Upper lobe of left lung (tissue), 4 donors: ENCODE data around the gene RBM15.

Experiments used
- EP300 ChIP-seq, 4 donors: sonication (generic); formaldehyde crosslinking; IDR thresholded peaks; one replicate each; pipeline ENCODE4 v1.5.1; 2017; ENCODE audit warnings: antibody characterized with exemption in 4 of 4, control low read depth in 2 of 4
- POLR2A ChIP-seq, 4 donors: fragments of 450-650 bp; IDR thresholded peaks; one replicate each; pipeline ENCODE4 v1.5.1; 2016 to 2017; ENCODE audit warnings: antibody characterized with exemption in 4 of 4, mild to moderate bottlenecking in 2 of 4
- POLR2AphosphoS5 ChIP-seq, 2 donors: sonication (generic); formaldehyde crosslinking; IDR thresholded peaks; one replicate each; pipeline ENCODE4 v1.5.1; 2017; ENCODE audit warnings: antibody characterized with exemption in 2 of 2
- TF ChIP-seq, protein P1 (sequence below), 6 experiments: fragments of 450-650 bp in 4 of 6; fragments of 200-600 bp in 2 of 6; sonication (generic) in 2 of 6; IDR thresholded peaks; one replicate each; pipeline ENCODE4 v1.5.1; 2016 to 2019; ENCODE audit warnings: antibody characterized with exemption in 6 of 6

DNA sequence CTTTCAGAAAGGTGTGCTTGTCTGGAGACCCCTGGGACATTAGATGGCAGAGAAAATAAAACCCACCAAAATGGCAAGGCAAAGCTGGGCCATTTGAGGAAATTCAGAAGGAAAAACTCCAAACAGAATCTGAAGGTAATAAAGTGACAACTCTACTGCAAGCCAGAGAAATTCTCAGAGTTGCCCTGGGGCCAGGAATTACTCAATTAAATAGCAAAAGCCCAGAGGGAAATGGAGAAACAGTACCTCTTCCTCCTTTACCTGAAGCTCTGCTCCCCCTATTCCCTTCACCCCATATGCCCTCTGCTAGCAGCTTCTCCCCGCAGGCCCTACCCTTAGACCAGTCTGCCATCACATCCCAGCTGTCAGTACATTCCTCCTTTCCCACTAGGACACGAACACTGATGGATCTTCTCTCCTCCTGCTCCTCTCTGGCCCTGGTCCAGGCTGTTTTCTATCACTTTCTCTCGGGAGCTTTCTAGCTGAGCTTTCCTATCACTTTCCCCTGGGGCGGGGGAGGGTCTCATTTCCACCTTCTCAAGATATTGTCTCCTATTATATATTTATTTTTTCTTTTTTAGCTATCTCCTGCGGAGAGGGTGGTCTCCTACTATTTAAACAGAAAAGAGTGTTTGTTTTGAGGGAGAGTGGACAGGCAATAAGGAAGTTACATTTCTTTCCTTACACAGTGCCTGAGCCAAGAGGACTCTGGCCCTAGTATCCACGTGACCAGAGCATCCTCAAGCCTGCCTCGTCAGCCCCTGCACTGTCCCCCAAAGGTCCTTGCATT, 47.7 kb upstream of the RBM15 start:
- TF ChIP-seq, protein P1, sequence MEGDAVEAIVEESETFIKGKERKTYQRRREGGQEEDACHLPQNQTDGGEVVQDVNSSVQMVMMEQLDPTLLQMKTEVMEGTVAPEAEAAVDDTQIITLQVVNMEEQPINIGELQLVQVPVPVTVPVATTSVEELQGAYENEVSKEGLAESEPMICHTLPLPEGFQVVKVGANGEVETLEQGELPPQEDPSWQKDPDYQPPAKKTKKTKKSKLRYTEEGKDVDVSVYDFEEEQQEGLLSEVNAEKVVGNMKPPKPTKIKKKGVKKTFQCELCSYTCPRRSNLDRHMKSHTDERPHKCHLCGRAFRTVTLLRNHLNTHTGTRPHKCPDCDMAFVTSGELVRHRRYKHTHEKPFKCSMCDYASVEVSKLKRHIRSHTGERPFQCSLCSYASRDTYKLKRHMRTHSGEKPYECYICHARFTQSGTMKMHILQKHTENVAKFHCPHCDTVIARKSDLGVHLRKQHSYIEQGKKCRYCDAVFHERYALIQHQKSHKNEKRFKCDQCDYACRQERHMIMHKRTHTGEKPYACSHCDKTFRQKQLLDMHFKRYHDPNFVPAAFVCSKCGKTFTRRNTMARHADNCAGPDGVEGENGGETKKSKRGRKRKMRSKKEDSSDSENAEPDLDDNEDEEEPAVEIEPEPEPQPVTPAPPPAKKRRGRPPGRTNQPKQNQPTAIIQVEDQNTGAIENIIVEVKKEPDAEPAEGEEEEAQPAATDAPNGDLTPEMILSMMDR (IDR thresholded peaks at IDR 0.05): no peak
- TF ChIP-seq POLR2A (IDR thresholded peaks at IDR 0.05) (no peak), POLR2AphosphoS5 (IDR thresholded peaks at IDR 0.05) (no peak), EP300 (IDR thresholded peaks at IDR 0.05) (no peak)
